B cell (primary cell): ENCODE data around the gene GRB10.

ENCODE experiments used
- EZH2 ChIP-seq: IDR thresholded peaks from 2 replicates; pipeline ENCODE4 v1.6.1; 2012; ENCODE audit warnings: borderline replicate concordance, low read depth, mild to moderate bottlenecking, moderate library complexity, low read length; ENCODE audit not compliant: insufficient read depth, poor library complexity, severe bottlenecking
- TF ChIP-seq, protein P1 (sequence below): fragments of 200-600 bp; IDR thresholded peaks from one replicate; pipeline ENCODE4 v1.8.0; 2022; ENCODE audit warnings: antibody characterized with exemption, mild to moderate bottlenecking

DNA sequence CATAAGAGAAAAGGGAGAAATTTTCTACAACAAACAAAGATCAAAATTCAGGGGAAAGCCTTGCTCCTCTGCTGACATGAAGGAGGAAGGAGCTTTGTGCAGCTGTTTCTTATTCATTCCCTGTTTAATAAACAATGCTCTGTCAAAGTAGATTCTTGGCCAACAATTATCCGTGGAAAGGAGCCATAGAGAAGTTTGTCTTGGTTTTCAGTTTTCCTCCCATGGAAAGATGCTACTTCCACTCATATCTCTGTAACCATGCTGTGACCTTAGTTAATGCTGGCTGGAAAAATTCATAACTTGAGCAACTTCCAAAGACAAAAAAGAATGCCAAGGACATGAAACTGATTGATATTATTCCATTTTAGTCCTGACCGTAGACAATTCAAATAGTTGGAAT is 225.6 kb downstream of the GRB10 start:
- TF ChIP-seq, protein P1, sequence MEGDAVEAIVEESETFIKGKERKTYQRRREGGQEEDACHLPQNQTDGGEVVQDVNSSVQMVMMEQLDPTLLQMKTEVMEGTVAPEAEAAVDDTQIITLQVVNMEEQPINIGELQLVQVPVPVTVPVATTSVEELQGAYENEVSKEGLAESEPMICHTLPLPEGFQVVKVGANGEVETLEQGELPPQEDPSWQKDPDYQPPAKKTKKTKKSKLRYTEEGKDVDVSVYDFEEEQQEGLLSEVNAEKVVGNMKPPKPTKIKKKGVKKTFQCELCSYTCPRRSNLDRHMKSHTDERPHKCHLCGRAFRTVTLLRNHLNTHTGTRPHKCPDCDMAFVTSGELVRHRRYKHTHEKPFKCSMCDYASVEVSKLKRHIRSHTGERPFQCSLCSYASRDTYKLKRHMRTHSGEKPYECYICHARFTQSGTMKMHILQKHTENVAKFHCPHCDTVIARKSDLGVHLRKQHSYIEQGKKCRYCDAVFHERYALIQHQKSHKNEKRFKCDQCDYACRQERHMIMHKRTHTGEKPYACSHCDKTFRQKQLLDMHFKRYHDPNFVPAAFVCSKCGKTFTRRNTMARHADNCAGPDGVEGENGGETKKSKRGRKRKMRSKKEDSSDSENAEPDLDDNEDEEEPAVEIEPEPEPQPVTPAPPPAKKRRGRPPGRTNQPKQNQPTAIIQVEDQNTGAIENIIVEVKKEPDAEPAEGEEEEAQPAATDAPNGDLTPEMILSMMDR: no peak
- no peak for TF ChIP-seq EZH2
